HepG2 (cell line): ENCODE data around the gene ABCG4. TPM values are rescaled to one million over a fixed set of nuclear protein-coding genes. Genes with fewer than 3 reads are reported as not detected.

Experiments
- ATAC-seq: fragments of 200-7000 bp; cut with Tn5 transposase; 3 replicates; pipeline ENCODE4 v1.9.1; 2020; ENCODE audit warnings: mild to moderate bottlenecking, moderate library complexity
- BruUV-seq: library from RNA; stranded (reverse); fragments of 400-500 nt; replicated peaks from 2 replicates; lab custom pipeline; 2021; lab: Mats Ljungman, UMichigan
- CTCF ChIA-PET: fragments of 300-600 bp; formaldehyde crosslinking; extraction: SDS; loops from one replicate; lab custom pipeline; 2021; ENCODE audit warnings: low total read pairs, inconsistent platforms, low intra/inter-chr PET ratio; lab: Yijun Ruan, JAX
- POLR2A ChIA-PET: fragments of 350-600 bp; sonication (Branson Sonifier 250); formaldehyde crosslinking; loops from one replicate; lab custom pipeline; 2020; ENCODE audit warnings: antibody characterized with exemption, inconsistent platforms; lab: Yijun Ruan, JAX
- DNase-seq: peaks from one replicate; pipeline ENCODE4 v3.0.0-alpha.2; 2015; ENCODE audit warnings: low spot score
- FAIRE-seq: peaks from 3 replicates; lab custom pipeline; 2011; peaks lifted over from hg19 to GRCh38; lab: Jason Lieb, UNC
- H2AFZ ChIP-seq: one replicate; pipeline ENCODE4 v1.6.1; 2011; ENCODE audit warnings: low read length, inconsistent platforms
- H3K27ac ChIP-seq: fragments of 300-600 bp; 3 replicates; pipeline ENCODE4 v1.8.0; 2011; ENCODE audit warnings: mixed run types, mild to moderate bottlenecking, mixed read lengths, low read length, inconsistent platforms; ENCODE audit not compliant: insufficient read depth; ENCODE audit errors: extremely low read length
- H3K27me3 ChIP-seq, 2 experiments: fragments of 200-600 bp in 1 of 2; 2 replicates in 1 of 2; 3 replicates in 1 of 2; pipeline versions ENCODE4 v1.6.0 to v1.8.0; 2011; ENCODE audit warnings: low read length in 2 of 2, mild to moderate bottlenecking in 2 of 2, moderate library complexity in 2 of 2, inconsistent platforms in 1 of 2; ENCODE audit not compliant: insufficient read depth in 2 of 2, control insufficient read depth in 1 of 2
- H3K36me3 ChIP-seq, 2 experiments: fragments of 200-600 bp in 1 of 2; replicated peaks in 1 of 2; 2 replicates in 1 of 2; 3 replicates in 1 of 2; pipeline versions ENCODE4 v1.5.1 to v1.8.0; 2011; ENCODE audit warnings: low read length in 2 of 2, inconsistent platforms in 1 of 2; ENCODE audit not compliant: insufficient read depth in 2 of 2, control insufficient read depth in 1 of 2
- H3K4me1 ChIP-seq: 2 replicates; pipeline ENCODE4 v1.5.1; 2012; ENCODE audit warnings: low read length, inconsistent platforms; ENCODE audit not compliant: insufficient read depth
- H3K4me2 ChIP-seq: 2 replicates; pipeline ENCODE4 v1.6.0; 2011; ENCODE audit warnings: low read depth, low read length, inconsistent platforms
- H3K4me3 ChIP-seq, 3 experiments: fragments of 200-600 bp in 1 of 3; sonication (generic), shearing (Covaris generic) in 1 of 3; replicated peaks in 1 of 3; 2 replicates each; pipeline ENCODE4 v1.5.1; 2011 to 2016; ENCODE audit warnings: low read length in 3 of 3, inconsistent platforms in 2 of 3, low read depth in 2 of 3, mild to moderate bottlenecking in 2 of 3, control low read depth in 1 of 3, mixed read lengths in 1 of 3; ENCODE audit not compliant: insufficient read depth in 1 of 3
- H3K79me2 ChIP-seq: one replicate; pipeline ENCODE4 v1.6.1; 2011; ENCODE audit warnings: low read length, inconsistent platforms; ENCODE audit not compliant: insufficient read depth
- H3K9ac ChIP-seq: 2 replicates; pipeline ENCODE4 v1.6.0; 2011; ENCODE audit warnings: mild to moderate bottlenecking, low read depth, low read length, inconsistent platforms; ENCODE audit not compliant: insufficient read depth
- H3K9me3 ChIP-seq: 2 replicates; pipeline ENCODE4 v1.5.1; 2012; ENCODE audit warnings: mild to moderate bottlenecking, low read length
- H4K20me1 ChIP-seq: 2 replicates; pipeline ENCODE4 v1.6.0; 2011; ENCODE audit warnings: inconsistent platforms, mild to moderate bottlenecking, low read length, moderate library complexity; ENCODE audit not compliant: insufficient read depth
- AFF4 ChIP-seq: sonication (generic); formaldehyde crosslinking; IDR thresholded peaks from 2 replicates; pipeline ENCODE4 v1.4.0; 2020; ENCODE audit warnings: missing genetic modification reagents
- CHD2 ChIP-seq: IDR thresholded peaks from 2 replicates; pipeline ENCODE4 v1.6.1; 2011; ENCODE audit warnings: low read depth, low read length, improper control_type of control experiment
- FOXP1 ChIP-seq, 2 experiments: fragments of 450-650 bp in 1 of 2; IDR thresholded peaks; 2 replicates each; pipeline ENCODE4 v1.6.1; 2017 to 2018; ENCODE audit warnings: antibody characterized with exemption in 1 of 2
- GABPA ChIP-seq, 2 experiments: IDR thresholded peaks; 2 replicates each; pipeline ENCODE4 v1.6.1; 2011 to 2016; ENCODE audit warnings: low read depth in 2 of 2, low read length in 1 of 2, missing biosample characterization in 1 of 2, missing genetic modification characterization in 1 of 2
- HCFC1 ChIP-seq: fragments of 150-350 bp; IDR thresholded peaks from 2 replicates; pipeline ENCODE4 v1.6.1; 2014; ENCODE audit warnings: low read depth, low read length
- NCOR1 ChIP-seq: fragments of 200-600 bp; sonication (generic); IDR thresholded peaks from 2 replicates; pipeline ENCODE4 v1.7.0; 2017; ENCODE audit warnings: antibody characterized with exemption, low read length, borderline replicate concordance
- NR2F6 ChIP-seq, 2 experiments: IDR thresholded peaks; 2 replicates each; pipeline ENCODE4 v1.6.1; 2016; ENCODE audit warnings: antibody characterized with exemption in 1 of 2, mild to moderate bottlenecking in 1 of 2
- SP140L ChIP-seq: sonication (generic); formaldehyde crosslinking; IDR thresholded peaks from 2 replicates; pipeline ENCODE4 v1.4.0; 2020; ENCODE audit warnings: missing genetic modification reagents, borderline replicate concordance
- TEAD3 ChIP-seq: optimal IDR thresholded peaks from 2 replicates; pipeline ENCODE3; 2016; ENCODE audit warnings: borderline replicate concordance
- ZBTB1 ChIP-seq: sonication (generic); formaldehyde crosslinking; IDR thresholded peaks from 2 replicates; pipeline ENCODE4 v1.4.0; 2020; ENCODE audit warnings: missing genetic modification reagents, borderline replicate concordance
- ZFP91 ChIP-seq: sonication (generic); formaldehyde crosslinking; IDR thresholded peaks from 2 replicates; pipeline ENCODE4 v1.9.0; 2022; ENCODE audit warnings: missing genetic modification reagents, mild to moderate bottlenecking, borderline replicate concordance
- ZFY ChIP-seq: sonication (generic); formaldehyde crosslinking; IDR thresholded peaks from 2 replicates; pipeline ENCODE4 v1.4.0; 2020; ENCODE audit warnings: missing genetic modification reagents
- ZNF580 ChIP-seq: IDR thresholded peaks from 2 replicates; pipeline ENCODE4 v1.6.1; 2016; ENCODE audit warnings: low read depth, borderline replicate concordance
- ZNF687 ChIP-seq: sonication (generic); formaldehyde crosslinking; IDR thresholded peaks from 2 replicates; pipeline ENCODE4 v1.5.1; 2020; ENCODE audit warnings: mild to moderate bottlenecking, missing genetic modification reagents, moderate library complexity
- ZNF720 ChIP-seq: sonication (generic); formaldehyde crosslinking; IDR thresholded peaks from 2 replicates; pipeline ENCODE4 v1.4.0; 2020; ENCODE audit warnings: missing genetic modification reagents
- WGBS: methylation state at CpG from one replicate; pipeline ENCODE4 v1.1.6; 2017; ENCODE audit warnings: low lambda C conversion rate; 5-methylcytosine and 5-hydroxymethylcytosine counted together
- in situ Hi-C: cut with HindIII; loops from 2 replicates; pipeline ENCODE4 v1.10.0; 2017; ENCODE audit warnings: low pct_unique_long_range_greater_than_20kb; ENCODE audit not compliant: extremely low pct_ligation_motif_present
- intact Hi-C: fragments of 100-400 bp; cut with micrococcal nuclease; formaldehyde crosslinking; loops from one replicate; pipeline ENCODE4 v1.10.0; 2022; ENCODE audit not compliant: unreplicated experiment
- polyA plus RNA-seq, 8 experiments: library from polyadenylated mRNA; depleted of rRNA in 3 of 8; stranded (reverse) in 7 of 8; unstranded in 1 of 8; fragments of >200 nt; fragmentation: Illumina TruSeq in 4 of 8; extraction: Trizol in 4 of 8; gene quantifications; 2 replicates each; pipeline versions ENCODE4 v1.2.1 to v1.2.3, GENCODE V29; 2011 to 2016; ENCODE audit warnings: low read depth in 4 of 8, missing spikeins in 1 of 8, mixed read lengths in 1 of 8; ENCODE audit not compliant: insufficient read depth in 1 of 8
- total RNA-seq, 5 experiments: library from RNA; depleted of rRNA; stranded (reverse); fragments of >200 nt; fragmentation: Illumina TruSeq; extraction: Trizol; gene quantifications; 2 replicates each; pipeline ENCODE4 v1.2.3, GENCODE V29; 2016; ENCODE audit warnings: low read depth in 1 of 5

Gene ABCG4
- total and polyA plus RNA-seq, 2 of the 13 experiments (the other 11 are each of a cell fraction or from before 2014, with no cell fraction given), result not detected

- no peak for DNase-seq
- in situ Hi-C loops (no loop called here), intact Hi-C loops (no loop called here)
- no peak overlapping the region for H3K27ac ChIP-seq
- no peak overlapping the region for H3K4me2 ChIP-seq
- no peak overlapping the region for H3K9ac ChIP-seq
- H4K20me1 ChIP-seq, result no peaks in the 10 kb centered on the region
- no peaks in the 10 kb centered on the region for H3K9me3 ChIP-seq
- no peak for FAIRE-seq
- no peaks in the 10 kb centered on the region for H3K36me3 ChIP-seq
- no peak overlapping the region for H3K4me3 ChIP-seq
- ChIA-PET CTCF (no interaction called here), POLR2A (interaction anchor here (1.7 kb wide), 1 partner anchor 11 kb away, joined by 4 read pairs; no protein-coding TSS in a partner anchor)
- H3K4me1 ChIP-seq, result 0 out of 2 replicates have a peak, but pooled peaks cover 4% of the 10 kb centered on the region
- 61% methylated on average over 12 of the region's 13 CpGs for WGBS
- H3K27me3 ChIP-seq, result peaks cover 18 to 63% of the 10 kb centered on the region in 2 experiments
- no peak for ATAC-seq
- TF ChIP-seq NCOR1 (no peak), ZNF687 (CRISPR knock-in tag) (no peak), ZNF720 (CRISPR knock-in tag) (no peak), AFF4 (CRISPR knock-in tag) (no peak), HCFC1 (no peak), TEAD3 (CRISPR knock-in tag) (no peak), SP140L (CRISPR knock-in tag) (no peak), NR2F6 (IDR thresholded peaks at IDR 0.05) (no peak), NR2F6 (CRISPR knock-in tag; IDR thresholded peaks at IDR 0.05) (no peak), FOXP1 (IDR thresholded peaks at IDR 0.05) (no peak), FOXP1 (CRISPR knock-in tag; IDR thresholded peaks at IDR 0.05) (no peak), CHD2 (no peak), ZNF580 (CRISPR knock-in tag) (no peak), ZFP91 (CRISPR knock-in tag) (no peak), ZBTB1 (CRISPR knock-in tag) (no peak), ZFY (CRISPR knock-in tag) (no peak), GABPA (IDR thresholded peaks at IDR 0.05; ENCODE audit: low read depth, low read length) (no peak), GABPA (CRISPR knock-in tag; IDR thresholded peaks at IDR 0.05; ENCODE audit: low read depth) (no peak)
- H3K79me2 ChIP-seq, result no peaks in the 10 kb centered on the region
- BruUV-seq, result no TSS peak
- no peak overlapping the region for H2AFZ ChIP-seq
Measured at GRCh38 chr11:119158467-119158866, 9.6 kb downstream of the ABCG4 start.
